Spleen (tissue), 7 donors: ENCODE results near the gene CD69.

Experiments
- CTCF ChIP-seq, 11 experiments: fragments of 200-600 bp in 7 of 11; fragments of 450-650 bp in 4 of 11; sonication (generic) in 4 of 11; IDR thresholded peaks in 8 of 11; conservative IDR thresholded peaks in 3 of 11; 1 replicate in 7 of 11; 2 replicates in 4 of 11; pipeline versions ENCODE4 v1.4.0 to v1.8.0; 2016 to 2021; ENCODE audit warnings: antibody characterized with exemption in 11 of 11, inconsistent platforms in 4 of 11, mild to moderate bottlenecking in 1 of 11
- POLR2A ChIP-seq, 3 donors: fragments of 450-650 bp; IDR thresholded peaks; one replicate each; pipeline ENCODE4 v1.5.1; 2017; ENCODE audit warnings: antibody characterized with exemption in 3 of 3, mild to moderate bottlenecking in 1 of 3
- POLR2AphosphoS5 ChIP-seq, 3 donors: sonication (generic); formaldehyde crosslinking; IDR thresholded peaks; one replicate each; pipeline ENCODE4 v1.5.1; 2017; ENCODE audit warnings: antibody characterized with exemption in 3 of 3
- donor health status: DM: no; HTN: no; CAD: no; lungs with moderate emphysema.
- donor health status: DM: no; HTN: no; CAD: no.
- donor health status: DM: no; HTN: no; CAD: no.

GRCh38 chr12:9707864-9708808 lies 52.6 kb downstream of the CD69 start:
- TF ChIP-seq CTCF (IDR thresholded peaks at IDR 0.05 in 8 of 11, conservative IDR thresholded peaks at IDR 0.05 in 3 of 11) (peak; percentile 77 to 90 (median 87)), POLR2A (IDR thresholded peaks at IDR 0.05) (no peak), POLR2AphosphoS5 (IDR thresholded peaks at IDR 0.05) (no peak)
